BJ (cell line): ENCODE measurements around the gene SNX20. TPM values are rescaled to one million over a fixed set of nuclear protein-coding genes. Genes with fewer than 3 reads are reported as not detected.

Source experiments
- CTCF ChIA-PET: fragments of 350-600 bp; formaldehyde crosslinking; extraction: SDS; loops from one replicate; lab custom pipeline; 2021; ENCODE audit warnings: antibody characterized with exemption, inconsistent platforms; lab: Yijun Ruan, JAX
- POLR2A ChIA-PET: fragments of 300-600 bp; sonication (Branson Sonifier 250); formaldehyde crosslinking; extraction: SDS; loops from one replicate; lab custom pipeline; 2021; ENCODE audit warnings: antibody characterized with exemption; lab: Charles Lee
- DNase-seq: peaks from one replicate; pipeline ENCODE4 v3.0.0-alpha.2; 2011; ENCODE audit warnings: low read depth
- H3K27me3 ChIP-seq: 2 replicates; pipeline ENCODE4 v1.6.0; 2011; ENCODE audit warnings: low read length; ENCODE audit not compliant: control insufficient read depth, insufficient read depth
- H3K36me3 ChIP-seq: 2 replicates; pipeline ENCODE4 v1.5.1; 2011; ENCODE audit warnings: low read length; ENCODE audit not compliant: control insufficient read depth, insufficient read depth
- H3K4me3 ChIP-seq: 2 replicates; pipeline ENCODE4 v1.5.1; 2011; ENCODE audit warnings: low read depth, mild to moderate bottlenecking, control low read depth, low read length
- CTCF ChIP-seq: IDR thresholded peaks from 2 replicates; pipeline ENCODE4 v1.5.1; 2011; ENCODE audit warnings: low read depth, mild to moderate bottlenecking, control low read depth, inconsistent platforms, low read length, moderate library complexity; ENCODE audit not compliant: insufficient read depth
- polyA plus RNA-seq: library from polyadenylated mRNA; depleted of rRNA; stranded (reverse); fragments of >200 nt; gene quantifications from 2 replicates; pipeline ENCODE4 v1.2.3, GENCODE V29; 2011

The SNX20 gene
- polyA plus RNA-seq, 1 experiment = not detected

DNA sequence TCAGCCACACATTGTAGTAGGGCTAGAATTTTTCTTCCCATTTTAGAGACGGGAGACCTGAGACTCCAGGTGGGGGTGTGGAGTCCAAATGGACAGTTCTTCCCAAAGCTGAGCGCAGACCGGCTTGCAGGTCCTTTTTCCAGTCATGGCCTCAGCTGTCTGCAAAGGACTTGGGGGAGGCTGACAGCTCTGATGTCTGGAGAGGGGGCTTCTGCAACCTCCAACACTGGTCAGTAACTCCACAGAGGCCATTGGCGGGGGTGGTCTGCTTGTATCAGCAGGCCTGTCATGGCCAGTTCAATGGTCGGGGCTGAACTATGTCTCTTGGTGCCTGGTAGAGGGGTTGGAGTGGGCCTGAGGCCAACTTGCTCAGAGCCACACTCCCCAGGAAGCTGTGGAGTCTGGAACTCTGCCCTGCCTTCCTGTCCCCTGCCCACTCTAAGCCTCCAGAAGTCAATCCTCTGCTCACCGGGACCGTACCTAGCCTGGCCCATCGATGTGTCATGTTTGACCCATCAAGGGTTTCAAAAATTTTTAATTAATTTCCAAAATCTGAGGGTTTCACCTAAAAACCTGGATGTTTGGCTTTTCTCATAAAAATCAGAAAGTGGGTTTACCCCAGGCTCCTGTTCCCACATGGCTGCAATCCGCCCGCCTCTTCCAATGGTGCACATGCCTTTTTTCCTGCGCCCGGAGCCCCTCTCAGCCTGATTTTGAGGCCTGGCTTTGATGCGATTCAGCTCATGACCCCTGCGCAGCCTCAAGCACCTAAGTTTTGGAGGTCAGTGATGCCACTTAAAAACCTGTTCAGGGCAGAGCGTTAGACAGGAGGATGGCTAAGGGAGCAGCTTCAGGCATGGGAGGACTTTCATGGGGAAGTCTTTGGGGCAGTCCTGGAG, 39.9 kb downstream of the SNX20 start:
- DNase-seq = no peak
- Histone ChIP-seq H3K4me3 (no peak overlapping the region), H3K36me3 (no peaks in the 10 kb centered on the region), H3K27me3 (peaks cover 7% of the 10 kb centered on the region)
- TF ChIP-seq CTCF = no peak
- POLR2A ChIA-PET = no interaction called here
- CTCF ChIA-PET = interaction anchor here (0.8 to 1.1 kb wide), 2 partner anchors 17 to 27 kb away, joined by 3 read pairs; no protein-coding TSS in a partner anchor

DNA sequence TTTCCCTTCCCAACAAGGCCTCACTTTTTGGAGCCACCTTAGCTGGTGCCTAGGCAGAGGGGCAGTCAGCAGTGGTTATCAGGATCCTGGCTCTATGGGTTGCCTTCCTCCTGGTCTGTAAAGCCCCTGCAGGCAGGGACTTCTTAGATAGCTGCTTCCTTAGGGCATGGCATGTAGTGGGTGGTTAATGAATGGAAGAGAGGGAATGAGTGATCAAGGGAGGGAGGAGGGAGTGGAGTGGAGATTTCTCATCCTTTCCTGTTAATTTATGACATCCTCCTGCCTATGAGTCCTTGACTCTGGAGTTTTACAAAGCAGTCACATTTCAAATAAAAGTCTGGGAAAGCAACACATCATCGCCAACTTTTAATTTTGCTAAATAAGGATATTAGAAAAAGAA, 40.7 kb downstream of the SNX20 start:
- POLR2A ChIA-PET = no interaction called here
- CTCF ChIA-PET = interaction anchor here (1.1 kb wide), 1 partner anchor 28 kb away, joined by 3 read pairs; no protein-coding TSS in a partner anchor
- DNase-seq = no peak
- Histone ChIP-seq H3K36me3 (no peaks in the 10 kb centered on the region), H3K27me3 (peaks cover 4% of the 10 kb centered on the region), H3K4me3 (no peak overlapping the region)
- no peak for TF ChIP-seq CTCF

DNA sequence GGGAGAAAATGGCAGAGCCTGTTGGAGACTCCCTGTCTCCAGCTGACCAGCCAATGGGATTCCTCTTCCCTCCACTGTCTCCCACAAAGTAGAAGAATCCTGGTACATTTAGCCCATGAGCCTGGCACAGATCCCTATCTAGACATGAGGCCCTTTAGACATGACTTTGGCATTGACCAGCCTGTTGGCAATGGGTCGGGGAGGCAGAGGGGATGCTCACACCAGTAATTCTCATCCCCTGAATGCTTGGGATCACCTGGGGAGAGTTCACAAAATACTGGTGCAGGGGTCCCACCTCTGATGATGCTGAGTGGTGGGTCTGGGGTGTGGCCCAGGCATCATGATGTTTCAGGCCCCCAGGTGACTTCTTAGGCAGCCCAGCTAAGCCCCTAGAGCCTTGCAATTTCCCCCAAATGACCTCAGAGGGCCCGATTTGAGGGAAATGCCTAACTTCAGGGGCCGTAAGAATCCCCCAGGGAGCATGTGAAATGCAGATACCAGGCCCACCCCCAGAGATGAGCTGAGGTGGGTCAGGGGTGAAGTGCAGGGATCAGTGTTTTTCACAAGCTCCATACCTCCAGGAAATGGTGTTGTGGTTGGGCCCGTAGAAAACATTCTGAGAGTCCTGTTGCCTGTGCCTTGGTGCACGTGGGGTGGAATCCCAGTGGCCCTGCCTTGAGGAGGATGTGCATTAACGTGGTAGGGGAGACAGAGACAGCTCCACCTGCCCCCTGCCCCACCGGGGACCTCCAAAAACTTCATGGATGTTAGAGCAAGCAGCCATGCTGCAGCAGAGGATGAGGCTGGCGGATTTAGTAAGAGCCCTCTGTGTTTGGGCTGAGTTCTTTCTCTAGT, 42.1 kb downstream of the SNX20 start:
- TF ChIP-seq CTCF = no peak
- H3K4me3 ChIP-seq = no peak overlapping the region
- H3K36me3 ChIP-seq = no peaks in the 10 kb centered on the region
- CTCF ChIA-PET = interaction anchor here (1.2 kb wide), 1 partner anchor 12 kb away, joined by 4 read pairs; no protein-coding TSS in a partner anchor
- H3K27me3 ChIP-seq = peaks cover 2% of the 10 kb centered on the region; the same call in 1 of the 2 replicates
- POLR2A ChIA-PET = no interaction called here
- no peak for DNase-seq

- Histone ChIP-seq H3K36me3 (no peaks in the 10 kb centered on the region), H3K27me3 (no peaks in the 10 kb centered on the region; the same call in 1 of the 2 replicates), H3K4me3 (no peak overlapping the region)
- ChIA-PET POLR2A (no interaction called here), CTCF (interaction anchor here (1.2 kb wide), 1 partner anchor 11 kb away, joined by 4 read pairs; no protein-coding TSS in a partner anchor)
- no peak for TF ChIP-seq CTCF
- DNase-seq = no peak
Measured at GRCh38 chr16:50637716-50638602, 43.2 kb downstream of the SNX20 start.
